Adrenal gland (tissue), 5 donors: ENCODE data around the gene GRAMD1B.
"Not testable (repeated sequence)": the region's sequence is repeated elsewhere in the genome, so short reads cannot be mapped to it uniquely, and the experiment has no call there.

Experiments used
- CTCF ChIP-seq, 6 experiments: fragments of 450-650 bp in 4 of 6; fragments of 200-600 bp in 2 of 6; sonication (generic) in 1 of 6; IDR thresholded peaks; 1 replicate in 5 of 6; 2 replicates in 1 of 6; pipeline versions ENCODE4 v1.5.1 to v1.8.0; 2016 to 2021; ENCODE audit warnings: antibody characterized with exemption in 6 of 6, mild to moderate bottlenecking in 2 of 6, moderate library complexity in 1 of 6
- POLR2A ChIP-seq, 2 donors: fragments of 450-650 bp; IDR thresholded peaks; one replicate each; pipeline ENCODE4 v1.6.1; 2017; ENCODE audit warnings: antibody characterized with exemption in 2 of 2, mild to moderate bottlenecking in 2 of 2, moderate library complexity in 1 of 2
- donor health status: DM: no; HTN: no; CAD: no.

GRCh38 chr11:123520476-123520875 is 90.4 kb downstream of the GRAMD1B start:
- TF ChIP-seq CTCF, POLR2A (IDR thresholded peaks at IDR 0.05): not testable (repeated sequence)
